Neural cell (in vitro differentiated cells): ENCODE measurements around the gene PAIP2. TPM values are rescaled to one million over a fixed set of nuclear protein-coding genes. Genes with fewer than 3 reads are reported as not detected.

Experiments used
- H2AFZ ChIP-seq: fragments of 200-600, 300-800 bp; sonication (generic), shearing (Covaris generic); 2 replicates; pipeline ENCODE4 v1.6.0; 2014; ENCODE audit warnings: low read depth, mild to moderate bottlenecking, antibody characterized with exemption, low read length, moderate library complexity
- H3F3A ChIP-seq: fragments of 200-600 bp; shearing (Covaris generic); 2 replicates; pipeline ENCODE4 v1.6.1; 2016; ENCODE audit warnings: mild to moderate bottlenecking, moderate library complexity, mixed read lengths, antibody characterized with exemption, low read length; ENCODE audit not compliant: insufficient read depth, poor library complexity, severe bottlenecking
- H3K27ac ChIP-seq: fragments of 200-600, 300-800 bp; sonication (generic), shearing (Covaris generic); 2 replicates; pipeline ENCODE4 v1.5.1; 2014; ENCODE audit warnings: mild to moderate bottlenecking, low read length, moderate library complexity
- H3K27me3 ChIP-seq: fragments of 300-800, 200-600 bp; sonication (generic), shearing (Covaris generic); 2 replicates; pipeline ENCODE4 v1.6.0; 2014; ENCODE audit warnings: mild to moderate bottlenecking, low read depth, low read length, moderate library complexity; ENCODE audit not compliant: insufficient read depth
- H3K36me3 ChIP-seq: fragments of 300-800, 200-600 bp; sonication (generic), shearing (Covaris generic); 2 replicates; pipeline ENCODE4 v1.5.1; 2014; ENCODE audit warnings: mild to moderate bottlenecking, antibody characterized with exemption, low read length, moderate library complexity; ENCODE audit not compliant: insufficient read depth
- H3K4me2 ChIP-seq: fragments of 300-800, 200-600 bp; sonication (generic), shearing (Covaris generic); 2 replicates; pipeline ENCODE4 v1.6.0; 2014; ENCODE audit warnings: mild to moderate bottlenecking, low read length
- H3K4me3 ChIP-seq: fragments of 300-800, 200-600 bp; sonication (generic), shearing (Covaris generic); 2 replicates; pipeline ENCODE4 v1.5.1; 2014; ENCODE audit warnings: mild to moderate bottlenecking, low read length, moderate library complexity
- H3K79me2 ChIP-seq: fragments of 200-600 bp; shearing (Covaris generic); replicated peaks from 2 replicates; pipeline ENCODE4 v1.6.0; 2014; ENCODE audit warnings: mild to moderate bottlenecking, low read length, moderate library complexity; ENCODE audit not compliant: insufficient read depth
- H3K9ac ChIP-seq: fragments of 300-800, 200-600 bp; sonication (generic), shearing (Covaris generic); 2 replicates; pipeline ENCODE4 v1.6.1; 2016; ENCODE audit warnings: mild to moderate bottlenecking, low read length, mixed read lengths
- H3K9me2 ChIP-seq: fragments of 200-600 bp; shearing (Covaris generic); 2 replicates; pipeline ENCODE4 v1.6.1; 2016; ENCODE audit warnings: mild to moderate bottlenecking, low read length, mixed read lengths; ENCODE audit not compliant: insufficient read depth
- H3K9me3 ChIP-seq: fragments of 200-600, 300-800 bp; sonication (generic), shearing (Covaris generic); 2 replicates; pipeline ENCODE4 v1.6.1; 2016; ENCODE audit warnings: mild to moderate bottlenecking, mixed run types, low read length, moderate library complexity, mixed read lengths
- H4K20me1 ChIP-seq: fragments of 200-600 bp; shearing (Covaris generic); 2 replicates; pipeline ENCODE4 v1.6.1; 2016; ENCODE audit warnings: mild to moderate bottlenecking, mixed run types; ENCODE audit not compliant: insufficient read depth
- EP300 ChIP-seq: fragments of 450-650 bp; conservative IDR thresholded peaks from 2 replicates; pipeline ENCODE4 v1.6.1; 2014; ENCODE audit warnings: antibody characterized with exemption, mild to moderate bottlenecking, moderate library complexity; ENCODE audit not compliant: poor library complexity, severe bottlenecking
- EZH2 ChIP-seq: fragments of 200-600, 300-800 bp; shearing (Covaris generic), sonication (generic); IDR thresholded peaks from 2 replicates; pipeline ENCODE4 v1.6.1; 2014; ENCODE audit warnings: antibody characterized with exemption, low read length, borderline replicate concordance, mild to moderate bottlenecking; ENCODE audit not compliant: insufficient read depth, poor library complexity, severe bottlenecking
- MXI1 ChIP-seq: fragments of 450-650 bp; conservative IDR thresholded peaks from 2 replicates; pipeline ENCODE4 v1.6.1; 2014; ENCODE audit warnings: antibody characterized with exemption, mild to moderate bottlenecking; ENCODE audit not compliant: poor library complexity, severe bottlenecking
- POLR2AphosphoS5 ChIP-seq: IDR thresholded peaks from 2 replicates; pipeline ENCODE4 v1.6.1; 2012
- RAD21 ChIP-seq: fragments of 450-650 bp; conservative IDR thresholded peaks from 2 replicates; pipeline ENCODE4 v1.6.1; 2014; ENCODE audit warnings: antibody characterized with exemption, mild to moderate bottlenecking, moderate library complexity
- REST ChIP-seq: IDR thresholded peaks from 2 replicates; pipeline ENCODE4 v1.6.1; 2012; ENCODE audit warnings: borderline replicate concordance
- SMC3 ChIP-seq: fragments of 450-650 bp; conservative IDR thresholded peaks from 2 replicates; pipeline ENCODE4 v1.6.1; 2014; ENCODE audit warnings: antibody characterized with exemption, mild to moderate bottlenecking, moderate library complexity; ENCODE audit not compliant: poor library complexity
- TAF1 ChIP-seq: IDR thresholded peaks from 2 replicates; pipeline ENCODE4 v1.6.1; 2012; ENCODE audit warnings: low read depth
- polyA plus RNA-seq: library from polyadenylated mRNA; depleted of rRNA; stranded (reverse); fragments of >200 nt; gene quantifications from 2 replicates; pipeline ENCODE4 v1.2.3, GENCODE V29; 2014
- TF ChIP-seq, protein P1 (sequence below): fragments of 450-650 bp; IDR thresholded peaks from 2 replicates; pipeline ENCODE4 v1.5.1; 2014; ENCODE audit warnings: antibody characterized with exemption, mild to moderate bottlenecking, moderate library complexity; ENCODE audit not compliant: poor library complexity, severe bottlenecking

Gene PAIP2
- polyA plus RNA-seq, 1 donor from 2014 or later = 201 TPM

GRCh38 chr5:139381837-139382761 is 40.4 kb downstream of the PAIP2 start:
- no peak overlapping the region for H3K27ac ChIP-seq
- H3F3A ChIP-seq = no peaks in the 10 kb centered on the region
- no peak overlapping the region for H3K4me3 ChIP-seq
- no peak overlapping the region for H3K4me2 ChIP-seq
- no peaks in the 10 kb centered on the region for H3K27me3 ChIP-seq
- H3K9me2 ChIP-seq = no peaks in the 10 kb centered on the region
- H4K20me1 ChIP-seq = no peaks in the 10 kb centered on the region
- no peaks in the 10 kb centered on the region for H3K9me3 ChIP-seq
- no peaks in the 10 kb centered on the region for H3K36me3 ChIP-seq
- TF ChIP-seq TAF1 (no peak), RAD21 (no peak)
- TF ChIP-seq, protein P1, sequence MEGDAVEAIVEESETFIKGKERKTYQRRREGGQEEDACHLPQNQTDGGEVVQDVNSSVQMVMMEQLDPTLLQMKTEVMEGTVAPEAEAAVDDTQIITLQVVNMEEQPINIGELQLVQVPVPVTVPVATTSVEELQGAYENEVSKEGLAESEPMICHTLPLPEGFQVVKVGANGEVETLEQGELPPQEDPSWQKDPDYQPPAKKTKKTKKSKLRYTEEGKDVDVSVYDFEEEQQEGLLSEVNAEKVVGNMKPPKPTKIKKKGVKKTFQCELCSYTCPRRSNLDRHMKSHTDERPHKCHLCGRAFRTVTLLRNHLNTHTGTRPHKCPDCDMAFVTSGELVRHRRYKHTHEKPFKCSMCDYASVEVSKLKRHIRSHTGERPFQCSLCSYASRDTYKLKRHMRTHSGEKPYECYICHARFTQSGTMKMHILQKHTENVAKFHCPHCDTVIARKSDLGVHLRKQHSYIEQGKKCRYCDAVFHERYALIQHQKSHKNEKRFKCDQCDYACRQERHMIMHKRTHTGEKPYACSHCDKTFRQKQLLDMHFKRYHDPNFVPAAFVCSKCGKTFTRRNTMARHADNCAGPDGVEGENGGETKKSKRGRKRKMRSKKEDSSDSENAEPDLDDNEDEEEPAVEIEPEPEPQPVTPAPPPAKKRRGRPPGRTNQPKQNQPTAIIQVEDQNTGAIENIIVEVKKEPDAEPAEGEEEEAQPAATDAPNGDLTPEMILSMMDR = no peak
- H3K79me2 ChIP-seq = no peaks in the 10 kb centered on the region
- H3K9ac ChIP-seq = no peak overlapping the region
- no peak overlapping the region for H2AFZ ChIP-seq

GRCh38 chr5:139382807-139383206 is 41.2 kb downstream of the PAIP2 start:
- H3K4me3 ChIP-seq = no peak overlapping the region
- no peak overlapping the region for H3K27ac ChIP-seq
- no peak overlapping the region for H2AFZ ChIP-seq
- H3K4me2 ChIP-seq = no peak overlapping the region
- H3K9ac ChIP-seq = no peak overlapping the region
- TF ChIP-seq MXI1 (no peak), RAD21 (no peak), REST (no peak), SMC3 (no peak), EP300 (no peak), POLR2AphosphoS5 (no peak), TAF1 (no peak), EZH2 (no peak)
- TF ChIP-seq, protein P1 = no peak
- H3K36me3 ChIP-seq = no peaks in the 10 kb centered on the region
- H3K9me3 ChIP-seq = no peaks in the 10 kb centered on the region
- no peaks in the 10 kb centered on the region for H3F3A ChIP-seq
- no peaks in the 10 kb centered on the region for H3K27me3 ChIP-seq
- no peaks in the 10 kb centered on the region for H4K20me1 ChIP-seq
- no peaks in the 10 kb centered on the region for H3K79me2 ChIP-seq
- no peaks in the 10 kb centered on the region for H3K9me2 ChIP-seq
